ENCODE measurements around the gene APOE. TPM values are rescaled to one million over a fixed set of nuclear protein-coding genes. Genes with fewer than 3 reads are reported as not detected.

Gene APOE
- polyA plus RNA-seq, 3 donors, result 265 to 362 (median 295) TPM

DNA sequence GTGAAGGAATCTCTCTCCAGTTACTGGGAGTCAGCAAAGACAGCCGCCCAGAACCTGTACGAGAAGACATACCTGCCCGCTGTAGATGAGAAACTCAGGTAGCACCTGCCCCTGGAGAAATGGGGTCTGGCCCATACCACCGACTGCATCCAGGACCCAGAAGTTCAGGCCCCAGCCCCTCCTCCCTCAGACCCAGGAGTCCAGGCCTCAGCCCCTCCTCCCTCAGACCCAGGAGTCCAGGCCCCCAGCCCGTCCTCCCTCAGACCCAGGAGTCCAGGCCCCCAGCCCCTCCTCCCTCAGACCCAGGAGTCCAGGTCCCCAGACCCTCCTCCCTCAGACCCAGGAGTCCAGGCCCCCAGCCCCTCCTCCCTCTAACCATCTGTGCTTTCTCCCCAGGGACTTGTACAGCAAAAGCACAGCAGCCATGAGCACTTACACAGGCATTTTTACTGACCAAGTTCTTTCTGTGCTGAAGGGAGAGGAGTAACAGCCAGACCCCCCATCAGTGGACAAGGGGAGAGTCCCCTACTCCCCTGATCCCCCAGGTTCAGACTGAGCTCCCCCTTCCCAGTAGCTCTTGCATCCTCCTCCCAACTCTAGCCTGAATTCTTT is 43.3 kb downstream of the APOE start:
- DNase-seq (ENCODE audit: low read depth in 3 of 3, low spot score in 2 of 3), result no peak

GRCh38 chr19:44949550-44949949 is 44.0 kb downstream of the APOE start:
- no peak for DNase-seq (ENCODE audit: low read depth in 3 of 3, low spot score in 2 of 3)

DNA sequence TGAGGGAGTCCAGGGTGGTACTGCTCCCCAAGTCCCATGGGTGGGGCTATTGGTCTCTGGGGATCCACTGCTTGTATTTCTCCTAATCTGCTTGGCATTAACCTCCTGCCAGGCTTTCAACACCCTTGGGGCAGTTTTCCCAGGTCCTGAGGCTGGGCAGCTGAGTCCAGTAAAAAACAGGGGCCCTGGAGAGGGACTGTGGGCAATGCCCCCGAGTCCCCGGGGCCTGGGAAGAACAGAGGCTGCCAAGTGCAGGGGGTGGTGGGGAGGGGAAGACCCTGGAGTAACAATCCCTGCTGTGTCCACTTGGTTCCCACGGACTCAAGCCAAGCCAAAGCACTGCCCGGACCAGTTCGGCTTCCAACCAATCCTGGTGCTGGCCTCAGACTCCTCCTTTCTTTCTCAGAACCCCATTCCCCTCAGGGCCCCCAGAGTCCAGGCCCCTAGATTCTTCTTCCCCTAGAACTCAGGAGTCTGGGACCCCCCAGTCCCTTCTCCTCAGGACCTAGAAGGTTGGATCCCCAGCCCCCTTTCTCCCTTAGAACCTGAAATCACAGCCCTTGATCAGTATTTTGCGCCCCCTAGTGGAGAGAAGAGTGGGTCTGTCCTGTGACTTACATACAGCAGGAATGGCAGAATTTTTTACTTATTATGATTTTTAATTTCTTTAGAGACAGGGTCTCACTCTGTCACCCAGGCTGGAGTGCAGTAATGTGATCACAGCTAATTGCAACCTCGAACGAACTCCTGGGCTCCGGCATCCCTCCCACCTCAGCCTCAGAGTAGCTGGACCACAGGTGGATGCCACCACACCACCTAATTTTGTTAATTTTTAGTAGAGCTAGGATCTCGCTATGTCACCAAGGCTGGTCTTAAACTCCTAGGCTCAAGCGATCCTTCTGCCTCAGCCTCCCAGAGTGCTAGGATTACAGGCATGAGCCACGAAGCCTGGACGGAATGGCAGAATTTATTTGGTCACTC is 45.9 kb downstream of the APOE start:
- peak; percentile 64 to 74 (median 71) for DNase-seq (ENCODE audit: low read depth in 3 of 3, low spot score in 2 of 3)

DNA sequence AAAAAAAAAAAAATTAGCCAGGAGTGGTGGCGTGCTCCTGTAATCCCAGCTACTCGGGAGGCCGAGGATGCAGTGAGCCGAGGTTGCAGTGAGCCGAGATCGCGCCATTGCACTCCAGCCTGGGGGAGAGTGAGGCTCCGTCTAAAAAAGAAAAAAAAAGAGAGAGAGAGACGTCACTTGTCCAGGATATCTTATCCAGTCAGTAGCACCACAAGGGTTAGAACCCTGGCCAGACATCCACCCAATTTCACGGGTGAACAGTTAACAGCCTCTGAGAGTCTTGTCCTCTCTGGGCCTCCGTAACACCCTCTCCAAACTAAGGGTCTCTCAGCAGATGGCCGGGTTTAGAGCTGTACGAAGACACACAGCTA is 48.7 kb downstream of the APOE start:
- DNase-seq (ENCODE audit: low read depth in 3 of 3, low spot score in 2 of 3), result no peak

GRCh38 chr19:44954649-44955504 is 49.3 kb downstream of the APOE start, which contains the start of gene CLPTM1:
Gene CLPTM1, plus strand, starts transcription at chr19:44955380. Its CDS starts 16 bp downstream, at chr19:44955396.
- DNase-seq (ENCODE audit: low read depth in 3 of 3, low spot score in 2 of 3), result peak; percentile 93 to 99 (median 96)

GRCh38 chr19:44955505-44956439 is 50.2 kb downstream of the APOE start:
- no peak for DNase-seq (ENCODE audit: low read depth in 3 of 3, low spot score in 2 of 3)

DNA sequence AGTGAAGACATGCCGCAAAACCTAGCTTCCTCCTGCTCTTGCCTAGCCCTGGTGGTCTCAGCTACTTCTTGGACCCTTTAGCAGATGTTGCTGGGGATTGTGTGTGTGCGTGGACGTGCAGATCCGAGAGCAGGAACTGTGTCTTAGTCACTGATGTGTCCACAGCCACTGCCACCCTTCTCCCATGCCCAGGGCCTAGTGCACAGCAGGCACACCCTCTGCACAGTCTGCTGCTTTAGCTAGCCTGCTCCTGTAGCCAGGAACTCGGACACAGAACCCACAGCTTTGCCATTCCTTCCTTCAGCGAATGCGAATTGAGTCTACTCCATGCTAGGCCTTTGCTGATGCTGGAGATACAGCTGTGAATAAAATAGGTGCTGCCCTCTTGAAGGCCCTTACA is 51.9 kb downstream of the APOE start:
- no peak for DNase-seq (ENCODE audit: low read depth in 3 of 3, low spot score in 2 of 3)

DNA sequence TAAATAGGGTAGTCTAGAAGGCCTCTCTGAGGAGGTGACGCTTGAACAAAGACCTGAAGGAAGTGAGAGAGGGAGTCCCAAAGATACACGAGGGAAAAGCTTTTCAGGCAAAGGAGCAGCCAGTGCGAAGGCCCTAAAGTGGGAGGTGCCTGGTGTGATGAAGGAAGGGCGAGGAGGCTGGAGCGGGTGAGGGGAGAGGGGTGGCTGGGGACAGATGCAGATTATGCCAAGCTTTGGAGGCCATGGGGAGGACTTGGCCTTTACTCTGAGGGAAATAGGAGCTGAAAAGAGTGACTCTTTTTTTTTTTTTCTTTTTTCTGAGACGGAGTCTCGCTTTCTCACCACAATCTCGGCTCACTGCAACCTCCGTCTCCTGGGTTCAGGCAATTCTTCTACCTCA is 52.5 kb downstream of the APOE start:
- DNase-seq (ENCODE audit: low read depth in 3 of 3, low spot score in 2 of 3), result no peak

Other genes with a start within 250 kb of the APOE start
- gene CEACAM19, start 234.3 kb upstream of the APOE start, polyA plus RNA-seq (ENCODE audit: insufficient read length in 3 of 3), result 10 to 100 TPM in 2 of 3 donors, 1 to 10 TPM in 1; 9.3 to 10.9 (median 10.5) TPM
- not detected for gene CEACAM16, start 206.6 kb upstream of the APOE start, polyA plus RNA-seq (ENCODE audit: insufficient read length in 3 of 3)
- gene BCL3, start 157.1 kb upstream of the APOE start, polyA plus RNA-seq (ENCODE audit: insufficient read length in 3 of 3), result 1 to 10 TPM; 4.8 to 5.8 (median 4.9) TPM
- gene CBLC, start 127.9 kb upstream of the APOE start, polyA plus RNA-seq (ENCODE audit: insufficient read length in 3 of 3), result 1 to 10 TPM; 3.8 to 4.1 (median 3.9) TPM
- gene BCAM, start 96.7 kb upstream of the APOE start, polyA plus RNA-seq (ENCODE audit: insufficient read length in 3 of 3), result 100 to 1,000 TPM; 403 to 489 (median 434) TPM
- 100 to 1,000 TPM; 150 to 169 (median 157) TPM for gene NECTIN2, start 59.5 kb upstream of the APOE start, polyA plus RNA-seq (ENCODE audit: insufficient read length in 3 of 3)
- gene TOMM40, start 14.5 kb upstream of the APOE start, polyA plus RNA-seq (ENCODE audit: insufficient read length in 3 of 3), result 10 to 100 TPM; 40.2 to 48.8 (median 46.0) TPM
- gene APOC1, start 8.8 kb downstream of the APOE start, polyA plus RNA-seq (ENCODE audit: insufficient read length in 3 of 3), result 10 to 100 TPM in 1 of 3 donors, 1 to 10 TPM in 2; 7.5 to 10.9 (median 9.1) TPM
- gene APOC4, start 36.4 kb downstream of the APOE start, polyA plus RNA-seq (ENCODE audit: insufficient read length in 3 of 3), result not detected
- gene APOC2, start 40.3 kb downstream of the APOE start, polyA plus RNA-seq (ENCODE audit: insufficient read length in 3 of 3), result 10 to 100 TPM in 1 of 3 donors, 1 to 10 TPM in 2; 5.8 to 12.7 (median 8.8) TPM
- gene CLPTM1, start 49.6 kb downstream of the APOE start, polyA plus RNA-seq (ENCODE audit: insufficient read length in 3 of 3), result 100 to 1,000 TPM; 109 to 127 (median 113) TPM
- 1 to 10 TPM; 4.8 to 4.9 (median 4.8) TPM for gene RELB, start 95.7 kb downstream of the APOE start, polyA plus RNA-seq (ENCODE audit: insufficient read length in 3 of 3)
- gene CLASRP, start 133.2 kb downstream of the APOE start, polyA plus RNA-seq (ENCODE audit: insufficient read length in 3 of 3), result 10 to 100 TPM; 54.1 to 59.4 (median 56.6) TPM
- under 1 TPM; 0.37 to 0.57 (median 0.39) TPM for gene ZNF296, start 170.7 kb downstream of the APOE start, polyA plus RNA-seq (ENCODE audit: insufficient read length in 3 of 3)
- gene GEMIN7, start 173.5 kb downstream of the APOE start, polyA plus RNA-seq (ENCODE audit: insufficient read length in 3 of 3), result 10 to 100 TPM; 16.0 to 20.3 (median 20.1) TPM
- gene PPP1R37, start 187.4 kb downstream of the APOE start, polyA plus RNA-seq (ENCODE audit: insufficient read length in 3 of 3), result 10 to 100 TPM; 19.9 to 25.0 (median 23.7) TPM

All from right renal cortex interstitium (tissue), 3 donors.